Breast epithelium (tissue), 3 donors: ENCODE measurements around the gene PATE2.

Source experiments
- CTCF ChIP-seq, 3 donors: fragments of 450-650 bp; IDR thresholded peaks; one replicate each; pipeline ENCODE4 v1.5.1; 2016 to 2017; ENCODE audit warnings: antibody characterized with exemption in 3 of 3, mild to moderate bottlenecking in 3 of 3, moderate library complexity in 3 of 3
- POLR2A ChIP-seq: fragments of 450-650 bp; IDR thresholded peaks from one replicate; pipeline ENCODE4 v1.6.1; 2016; ENCODE audit warnings: antibody characterized with exemption, mild to moderate bottlenecking, moderate library complexity

GRCh38 chr11:125773516-125773915 lies 5.1 kb downstream of the PATE2 start:
- TF ChIP-seq CTCF (IDR thresholded peaks at IDR 0.05) (no peak), POLR2A (no peak)
